Measurements from ENCODE around the gene VWF.

DNA sequence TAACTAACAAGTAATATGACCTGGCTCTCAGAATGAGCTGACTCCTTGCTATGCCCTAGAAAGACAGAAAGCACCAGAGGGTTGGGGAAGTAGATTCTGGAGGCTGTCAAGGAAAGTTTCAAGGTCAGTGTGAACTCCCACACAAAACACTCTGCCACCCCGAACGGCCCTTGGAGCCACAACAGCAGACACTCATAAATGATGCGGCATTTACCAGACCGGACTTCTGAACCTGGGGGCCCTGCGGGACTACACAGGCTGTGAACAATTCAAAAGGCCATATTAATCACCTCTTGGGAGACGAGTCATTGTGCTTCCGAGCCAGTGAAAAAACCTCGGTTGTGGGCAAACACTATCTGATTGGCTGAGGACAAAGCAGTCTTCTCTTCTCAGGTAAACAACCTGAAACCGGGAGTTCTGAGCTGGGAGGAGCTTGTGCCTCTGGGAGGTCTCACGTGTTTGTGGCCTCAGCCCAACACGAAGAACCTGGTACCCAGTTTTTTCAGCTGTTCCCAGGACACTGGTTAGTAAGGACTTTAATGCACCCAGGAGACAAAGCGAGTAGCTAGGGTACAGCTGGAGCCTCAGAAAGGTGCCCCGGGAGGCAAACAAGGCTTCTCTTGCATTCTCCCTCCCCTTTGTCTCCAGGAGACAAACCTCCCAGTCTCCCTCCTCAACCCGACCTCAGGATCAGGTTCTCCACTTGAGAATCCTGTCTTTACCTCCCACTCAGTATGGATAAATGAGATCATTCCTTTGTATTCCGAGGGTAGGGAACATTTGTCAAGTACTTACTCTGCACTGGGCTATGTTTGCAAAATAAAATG, 35.3 kb downstream of the VWF start:
- TF ChIP-seq, protein P1, sequence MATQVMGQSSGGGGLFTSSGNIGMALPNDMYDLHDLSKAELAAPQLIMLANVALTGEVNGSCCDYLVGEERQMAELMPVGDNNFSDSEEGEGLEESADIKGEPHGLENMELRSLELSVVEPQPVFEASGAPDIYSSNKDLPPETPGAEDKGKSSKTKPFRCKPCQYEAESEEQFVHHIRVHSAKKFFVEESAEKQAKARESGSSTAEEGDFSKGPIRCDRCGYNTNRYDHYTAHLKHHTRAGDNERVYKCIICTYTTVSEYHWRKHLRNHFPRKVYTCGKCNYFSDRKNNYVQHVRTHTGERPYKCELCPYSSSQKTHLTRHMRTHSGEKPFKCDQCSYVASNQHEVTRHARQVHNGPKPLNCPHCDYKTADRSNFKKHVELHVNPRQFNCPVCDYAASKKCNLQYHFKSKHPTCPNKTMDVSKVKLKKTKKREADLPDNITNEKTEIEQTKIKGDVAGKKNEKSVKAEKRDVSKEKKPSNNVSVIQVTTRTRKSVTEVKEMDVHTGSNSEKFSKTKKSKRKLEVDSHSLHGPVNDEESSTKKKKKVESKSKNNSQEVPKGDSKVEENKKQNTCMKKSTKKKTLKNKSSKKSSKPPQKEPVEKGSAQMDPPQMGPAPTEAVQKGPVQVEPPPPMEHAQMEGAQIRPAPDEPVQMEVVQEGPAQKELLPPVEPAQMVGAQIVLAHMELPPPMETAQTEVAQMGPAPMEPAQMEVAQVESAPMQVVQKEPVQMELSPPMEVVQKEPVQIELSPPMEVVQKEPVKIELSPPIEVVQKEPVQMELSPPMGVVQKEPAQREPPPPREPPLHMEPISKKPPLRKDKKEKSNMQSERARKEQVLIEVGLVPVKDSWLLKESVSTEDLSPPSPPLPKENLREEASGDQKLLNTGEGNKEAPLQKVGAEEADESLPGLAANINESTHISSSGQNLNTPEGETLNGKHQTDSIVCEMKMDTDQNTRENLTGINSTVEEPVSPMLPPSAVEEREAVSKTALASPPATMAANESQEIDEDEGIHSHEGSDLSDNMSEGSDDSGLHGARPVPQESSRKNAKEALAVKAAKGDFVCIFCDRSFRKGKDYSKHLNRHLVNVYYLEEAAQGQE (IDR thresholded peaks at IDR 0.05; ENCODE audit: unreplicated experiment) = no peak
- TF ChIP-seq JUNB (IDR thresholded peaks at IDR 0.05; ENCODE audit: unreplicated experiment) (no peak), POLR2AphosphoS5 (IDR thresholded peaks at IDR 0.05; ENCODE audit: low read depth) (no peak), EZH2 (IDR thresholded peaks at IDR 0.05; ENCODE audit: low read depth, unreplicated experiment) (no peak), EZH2phosphoT487 (IDR thresholded peaks at IDR 0.05; ENCODE audit: unreplicated experiment) (no peak), CREB1 (CRISPR knock-in tag; IDR thresholded peaks at IDR 0.05; ENCODE audit: low read depth) (no peak), ZNF331 (CRISPR knock-in tag; IDR thresholded peaks at IDR 0.05; ENCODE audit: low read depth) (no peak), ZNF114 (CRISPR knock-in tag; IDR thresholded peaks at IDR 0.05) (no peak), STAT1 (IDR thresholded peaks at IDR 0.05; ENCODE audit: unreplicated experiment) (no peak), NANOG (IDR thresholded peaks at IDR 0.05; ENCODE audit: borderline replicate concordance) (no peak)
- TF ChIP-seq, protein P2, sequence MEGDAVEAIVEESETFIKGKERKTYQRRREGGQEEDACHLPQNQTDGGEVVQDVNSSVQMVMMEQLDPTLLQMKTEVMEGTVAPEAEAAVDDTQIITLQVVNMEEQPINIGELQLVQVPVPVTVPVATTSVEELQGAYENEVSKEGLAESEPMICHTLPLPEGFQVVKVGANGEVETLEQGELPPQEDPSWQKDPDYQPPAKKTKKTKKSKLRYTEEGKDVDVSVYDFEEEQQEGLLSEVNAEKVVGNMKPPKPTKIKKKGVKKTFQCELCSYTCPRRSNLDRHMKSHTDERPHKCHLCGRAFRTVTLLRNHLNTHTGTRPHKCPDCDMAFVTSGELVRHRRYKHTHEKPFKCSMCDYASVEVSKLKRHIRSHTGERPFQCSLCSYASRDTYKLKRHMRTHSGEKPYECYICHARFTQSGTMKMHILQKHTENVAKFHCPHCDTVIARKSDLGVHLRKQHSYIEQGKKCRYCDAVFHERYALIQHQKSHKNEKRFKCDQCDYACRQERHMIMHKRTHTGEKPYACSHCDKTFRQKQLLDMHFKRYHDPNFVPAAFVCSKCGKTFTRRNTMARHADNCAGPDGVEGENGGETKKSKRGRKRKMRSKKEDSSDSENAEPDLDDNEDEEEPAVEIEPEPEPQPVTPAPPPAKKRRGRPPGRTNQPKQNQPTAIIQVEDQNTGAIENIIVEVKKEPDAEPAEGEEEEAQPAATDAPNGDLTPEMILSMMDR (conservative IDR thresholded peaks at IDR 0.05; ENCODE audit: low read depth in 2 of 2) = no peak
- TF ChIP-seq, protein P3, sequence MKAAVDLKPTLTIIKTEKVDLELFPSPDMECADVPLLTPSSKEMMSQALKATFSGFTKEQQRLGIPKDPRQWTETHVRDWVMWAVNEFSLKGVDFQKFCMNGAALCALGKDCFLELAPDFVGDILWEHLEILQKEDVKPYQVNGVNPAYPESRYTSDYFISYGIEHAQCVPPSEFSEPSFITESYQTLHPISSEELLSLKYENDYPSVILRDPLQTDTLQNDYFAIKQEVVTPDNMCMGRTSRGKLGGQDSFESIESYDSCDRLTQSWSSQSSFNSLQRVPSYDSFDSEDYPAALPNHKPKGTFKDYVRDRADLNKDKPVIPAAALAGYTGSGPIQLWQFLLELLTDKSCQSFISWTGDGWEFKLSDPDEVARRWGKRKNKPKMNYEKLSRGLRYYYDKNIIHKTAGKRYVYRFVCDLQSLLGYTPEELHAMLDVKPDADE (IDR thresholded peaks at IDR 0.05) = no peak
- TF ChIP-seq, protein P4, sequence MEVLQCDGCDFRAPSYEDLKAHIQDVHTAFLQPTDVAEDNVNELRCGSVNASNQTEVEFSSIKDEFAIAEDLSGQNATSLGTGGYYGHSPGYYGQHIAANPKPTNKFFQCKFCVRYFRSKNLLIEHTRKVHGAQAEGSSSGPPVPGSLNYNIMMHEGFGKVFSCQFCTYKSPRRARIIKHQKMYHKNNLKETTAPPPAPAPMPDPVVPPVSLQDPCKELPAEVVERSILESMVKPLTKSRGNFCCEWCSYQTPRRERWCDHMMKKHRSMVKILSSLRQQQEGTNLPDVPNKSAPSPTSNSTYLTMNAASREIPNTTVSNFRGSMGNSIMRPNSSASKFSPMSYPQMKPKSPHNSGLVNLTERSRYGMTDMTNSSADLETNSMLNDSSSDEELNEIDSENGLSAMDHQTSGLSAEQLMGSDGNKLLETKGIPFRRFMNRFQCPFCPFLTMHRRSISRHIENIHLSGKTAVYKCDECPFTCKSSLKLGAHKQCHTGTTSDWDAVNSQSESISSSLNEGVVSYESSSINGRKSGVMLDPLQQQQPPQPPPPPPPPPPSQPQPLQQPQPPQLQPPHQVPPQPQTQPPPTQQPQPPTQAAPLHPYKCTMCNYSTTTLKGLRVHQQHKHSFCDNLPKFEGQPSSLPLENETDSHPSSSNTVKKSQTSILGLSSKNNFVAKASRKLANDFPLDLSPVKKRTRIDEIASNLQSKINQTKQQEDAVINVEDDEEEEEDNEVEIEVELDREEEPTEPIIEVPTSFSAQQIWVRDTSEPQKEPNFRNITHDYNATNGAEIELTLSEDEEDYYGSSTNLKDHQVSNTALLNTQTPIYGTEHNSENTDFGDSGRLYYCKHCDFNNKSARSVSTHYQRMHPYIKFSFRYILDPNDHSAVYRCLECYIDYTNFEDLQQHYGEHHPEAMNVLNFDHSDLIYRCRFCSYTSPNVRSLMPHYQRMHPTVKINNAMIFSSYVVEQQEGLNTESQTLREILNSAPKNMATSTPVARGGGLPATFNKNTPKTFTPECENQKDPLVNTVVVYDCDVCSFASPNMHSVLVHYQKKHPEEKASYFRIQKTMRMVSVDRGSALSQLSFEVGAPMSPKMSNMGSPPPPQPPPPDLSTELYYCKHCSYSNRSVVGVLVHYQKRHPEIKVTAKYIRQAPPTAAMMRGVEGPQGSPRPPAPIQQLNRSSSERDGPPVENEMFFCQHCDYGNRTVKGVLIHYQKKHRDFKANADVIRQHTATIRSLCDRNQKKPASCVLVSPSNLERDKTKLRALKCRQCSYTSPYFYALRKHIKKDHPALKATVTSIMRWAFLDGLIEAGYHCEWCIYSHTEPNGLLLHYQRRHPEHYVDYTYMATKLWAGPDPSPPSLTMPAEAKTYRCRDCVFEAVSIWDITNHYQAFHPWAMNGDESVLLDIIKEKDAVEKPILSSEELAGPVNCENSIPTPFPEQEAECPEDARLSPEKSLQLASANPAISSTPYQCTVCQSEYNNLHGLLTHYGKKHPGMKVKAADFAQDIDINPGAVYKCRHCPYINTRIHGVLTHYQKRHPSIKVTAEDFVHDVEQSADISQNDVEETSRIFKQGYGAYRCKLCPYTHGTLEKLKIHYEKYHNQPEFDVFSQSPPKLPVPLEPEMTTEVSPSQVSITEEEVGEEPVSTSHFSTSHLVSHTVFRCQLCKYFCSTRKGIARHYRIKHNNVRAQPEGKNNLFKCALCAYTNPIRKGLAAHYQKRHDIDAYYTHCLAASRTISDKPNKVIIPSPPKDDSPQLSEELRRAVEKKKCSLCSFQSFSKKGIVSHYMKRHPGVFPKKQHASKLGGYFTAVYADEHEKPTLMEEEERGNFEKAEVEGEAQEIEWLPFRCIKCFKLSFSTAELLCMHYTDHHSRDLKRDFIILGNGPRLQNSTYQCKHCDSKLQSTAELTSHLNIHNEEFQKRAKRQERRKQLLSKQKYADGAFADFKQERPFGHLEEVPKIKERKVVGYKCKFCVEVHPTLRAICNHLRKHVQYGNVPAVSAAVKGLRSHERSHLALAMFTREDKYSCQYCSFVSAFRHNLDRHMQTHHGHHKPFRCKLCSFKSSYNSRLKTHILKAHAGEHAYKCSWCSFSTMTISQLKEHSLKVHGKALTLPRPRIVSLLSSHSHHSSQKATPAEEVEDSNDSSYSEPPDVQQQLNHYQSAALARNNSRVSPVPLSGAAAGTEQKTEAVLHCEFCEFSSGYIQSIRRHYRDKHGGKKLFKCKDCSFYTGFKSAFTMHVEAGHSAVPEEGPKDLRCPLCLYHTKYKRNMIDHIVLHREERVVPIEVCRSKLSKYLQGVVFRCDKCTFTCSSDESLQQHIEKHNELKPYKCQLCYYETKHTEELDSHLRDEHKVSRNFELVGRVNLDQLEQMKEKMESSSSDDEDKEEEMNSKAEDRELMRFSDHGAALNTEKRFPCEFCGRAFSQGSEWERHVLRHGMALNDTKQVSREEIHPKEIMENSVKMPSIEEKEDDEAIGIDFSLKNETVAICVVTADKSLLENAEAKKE (CRISPR knock-in tag; IDR thresholded peaks at IDR 0.05) = no peak
